Neural progenitor cell (in vitro differentiated cells): ENCODE results near the gene DYRK2. TPM values are rescaled to one million over a fixed set of nuclear protein-coding genes. Genes with fewer than 3 reads are reported as not detected.
"Not testable (repeated sequence)": the region's sequence is repeated elsewhere in the genome, so short reads cannot be mapped to it uniquely, and the experiment has no call there.

Experiments
- DNase-seq: peaks from one replicate; pipeline ENCODE4 v3.0.0-alpha.2; 2016; ENCODE audit warnings: low spot score
- H2AFZ ChIP-seq: fragments of 200-600 bp; sonication (generic); replicated peaks from 2 replicates; pipeline ENCODE4 v1.6.1; 2016; ENCODE audit warnings: antibody characterized with exemption
- H3F3A ChIP-seq: fragments of 200-600 bp; sonication (generic); 2 replicates; pipeline ENCODE4 v1.6.1; 2016; ENCODE audit warnings: antibody characterized with exemption, low read depth
- H3K27ac ChIP-seq: fragments of 200-600 bp; sonication (generic); 2 replicates; pipeline ENCODE4 v1.5.1; 2016; ENCODE audit warnings: mild to moderate bottlenecking
- H3K27me3 ChIP-seq: fragments of 200-600 bp; sonication (generic); 2 replicates; pipeline ENCODE4 v1.6.1; 2016; ENCODE audit warnings: mild to moderate bottlenecking, moderate library complexity
- H3K36me3 ChIP-seq: fragments of 200-600 bp; sonication (generic); 2 replicates; pipeline ENCODE4 v1.5.1; 2016
- H3K4me1 ChIP-seq: fragments of 200-600 bp; sonication (generic); 2 replicates; pipeline ENCODE4 v1.6.1; 2016; ENCODE audit warnings: mixed run types
- H3K4me2 ChIP-seq: fragments of 200-600 bp; sonication (generic); 2 replicates; pipeline ENCODE4 v1.6.1; 2016
- H3K4me3 ChIP-seq: fragments of 200-600 bp; sonication (generic); 2 replicates; pipeline ENCODE4 v1.5.1; 2016
- H3K79me2 ChIP-seq: fragments of 200-600 bp; sonication (generic); 2 replicates; pipeline ENCODE4 v1.6.1; 2016; ENCODE audit warnings: low read depth
- H3K9ac ChIP-seq: fragments of 200-600 bp; sonication (generic); 2 replicates; pipeline ENCODE4 v1.6.1; 2016
- H3K9me3 ChIP-seq: fragments of 200-600 bp; sonication (generic); 2 replicates; pipeline ENCODE4 v1.5.1; 2016; ENCODE audit warnings: low read depth
- H4K20me1 ChIP-seq: fragments of 200-600 bp; sonication (generic); 2 replicates; pipeline ENCODE4 v1.6.1; 2016; ENCODE audit warnings: low read depth
- H3K27ac Mint-ChIP-seq: 3 replicates; pipeline ENCODE4 v1.8.0; 2021; ENCODE audit warnings: mixed read lengths
- H3K27me3 Mint-ChIP-seq: 2 replicates; pipeline ENCODE4 v1.8.0; 2022; ENCODE audit warnings: low read depth, mild to moderate bottlenecking, inconsistent platforms, moderate library complexity, mixed read lengths; ENCODE audit not compliant: insufficient read depth
- H3K36me3 Mint-ChIP-seq: 3 replicates; pipeline ENCODE4 v1.8.0; 2021; ENCODE audit warnings: mixed read lengths
- H3K4me1 Mint-ChIP-seq: 3 replicates; pipeline ENCODE4 v1.8.0; 2021; ENCODE audit warnings: mixed read lengths
- H3K4me3 Mint-ChIP-seq: 3 replicates; pipeline ENCODE4 v1.8.0; 2021; ENCODE audit warnings: mild to moderate bottlenecking, moderate library complexity, mixed read lengths
- H3K9me3 Mint-ChIP-seq: 3 replicates; pipeline ENCODE4 v1.8.0; 2020; ENCODE audit warnings: mixed read lengths
- EZH2 ChIP-seq: fragments of 200-600 bp; sonication (generic); IDR thresholded peaks from 2 replicates; pipeline ENCODE4 v1.6.1; 2017; ENCODE audit warnings: antibody characterized with exemption, mild to moderate bottlenecking, moderate library complexity
- EZH2phosphoT487 ChIP-seq: fragments of 200-600 bp; sonication (generic); IDR thresholded peaks from 2 replicates; pipeline ENCODE4 v1.6.1; 2017; ENCODE audit warnings: antibody characterized with exemption
- total RNA-seq: library from RNA; depleted of rRNA; stranded (reverse); fragments of >200 nt; gene quantifications from 2 replicates; pipeline ENCODE4 v1.2.3, GENCODE V29; 2015; ENCODE audit warnings: low replicate concordance
- TF ChIP-seq, protein P1 (sequence below): fragments of 200-600 bp; sonication (generic); IDR thresholded peaks from 2 replicates; pipeline ENCODE4 v1.5.1; 2017; ENCODE audit warnings: antibody characterized with exemption, mild to moderate bottlenecking

The DYRK2 gene
- total RNA-seq, 1 donor from 2014 or later: 29.6 TPM

DNA sequence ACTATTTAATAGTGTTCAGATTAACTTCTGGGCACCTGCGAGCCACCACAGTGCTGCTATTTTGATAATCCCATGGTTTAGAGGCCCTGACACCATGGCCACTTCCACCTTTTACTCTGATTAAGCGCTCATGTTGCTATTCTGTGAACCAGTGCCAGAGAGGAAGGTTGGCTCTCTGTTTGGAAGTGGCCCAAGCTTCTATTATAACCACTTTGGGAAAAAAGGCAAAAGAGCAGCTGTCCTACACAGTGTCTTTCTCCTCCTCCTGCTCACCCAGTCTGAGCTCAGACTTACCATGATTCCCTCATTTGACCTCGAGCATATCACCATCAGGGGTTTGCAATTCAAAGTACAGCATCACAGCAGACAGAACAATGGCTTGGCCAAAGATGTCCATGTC is 23.3 kb downstream of the DYRK2 start:
- Mint-ChIP-seq H3K9me3 (peaks cover 28% of the 10 kb centered on the region), H3K27me3 (peaks cover 2% of the 10 kb centered on the region), H3K4me3 (no peak overlapping the region), H3K4me1 (no peaks in the 10 kb centered on the region), H3K36me3 (peaks cover 20% of the 10 kb centered on the region), H3K27ac (no peak overlapping the region)
- Histone ChIP-seq H3K4me2 (no peak overlapping the region), H3K4me3 (no peak overlapping the region), H3K9me3 (no peaks in the 10 kb centered on the region), H3K79me2 (no peaks in the 10 kb centered on the region), H3K27ac (no peak overlapping the region), H4K20me1 (no peaks in the 10 kb centered on the region), H2AFZ (no peak overlapping the region), H3K27me3 (no peaks in the 10 kb centered on the region), H3K36me3 (no peaks in the 10 kb centered on the region), H3K9ac (no peak overlapping the region), H3F3A (no peaks in the 10 kb centered on the region), H3K4me1 (no peaks in the 10 kb centered on the region)
- no peak for TF ChIP-seq EZH2phosphoT487
- TF ChIP-seq, protein P1, sequence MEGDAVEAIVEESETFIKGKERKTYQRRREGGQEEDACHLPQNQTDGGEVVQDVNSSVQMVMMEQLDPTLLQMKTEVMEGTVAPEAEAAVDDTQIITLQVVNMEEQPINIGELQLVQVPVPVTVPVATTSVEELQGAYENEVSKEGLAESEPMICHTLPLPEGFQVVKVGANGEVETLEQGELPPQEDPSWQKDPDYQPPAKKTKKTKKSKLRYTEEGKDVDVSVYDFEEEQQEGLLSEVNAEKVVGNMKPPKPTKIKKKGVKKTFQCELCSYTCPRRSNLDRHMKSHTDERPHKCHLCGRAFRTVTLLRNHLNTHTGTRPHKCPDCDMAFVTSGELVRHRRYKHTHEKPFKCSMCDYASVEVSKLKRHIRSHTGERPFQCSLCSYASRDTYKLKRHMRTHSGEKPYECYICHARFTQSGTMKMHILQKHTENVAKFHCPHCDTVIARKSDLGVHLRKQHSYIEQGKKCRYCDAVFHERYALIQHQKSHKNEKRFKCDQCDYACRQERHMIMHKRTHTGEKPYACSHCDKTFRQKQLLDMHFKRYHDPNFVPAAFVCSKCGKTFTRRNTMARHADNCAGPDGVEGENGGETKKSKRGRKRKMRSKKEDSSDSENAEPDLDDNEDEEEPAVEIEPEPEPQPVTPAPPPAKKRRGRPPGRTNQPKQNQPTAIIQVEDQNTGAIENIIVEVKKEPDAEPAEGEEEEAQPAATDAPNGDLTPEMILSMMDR: no peak
- no peak for TF ChIP-seq EZH2
- no peak for DNase-seq

DNA sequence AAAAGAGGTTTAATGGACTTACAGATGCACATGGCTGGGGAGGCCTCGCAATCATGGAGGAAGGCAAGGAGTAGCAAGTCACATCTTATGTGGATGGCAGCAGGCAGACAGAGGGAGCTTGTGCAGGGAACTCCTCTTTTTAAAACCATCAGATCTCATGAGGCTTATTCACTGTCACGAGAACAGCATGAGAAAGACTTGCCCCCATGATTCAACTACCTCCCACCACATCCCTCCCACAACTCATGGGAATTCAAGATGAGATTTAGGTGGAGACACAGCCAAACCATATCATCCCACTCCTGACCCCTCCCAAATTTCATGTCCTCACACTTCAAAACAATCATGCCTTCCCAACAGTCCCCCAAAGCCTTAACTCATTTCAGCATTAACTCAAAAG is 24.0 kb downstream of the DYRK2 start:
- H3K4me3 Mint-ChIP-seq, H3K9ac ChIP-seq, H2AFZ ChIP-seq, H3K4me3 ChIP-seq, H3K4me1 ChIP-seq, H3K27me3 Mint-ChIP-seq, H3K27me3 ChIP-seq, H3K4me1 Mint-ChIP-seq, H3F3A ChIP-seq, H3K36me3 ChIP-seq, H4K20me1 ChIP-seq, H3K9me3 ChIP-seq, H3K27ac Mint-ChIP-seq, DNase-seq, H3K27ac ChIP-seq, H3K4me2 ChIP-seq, H3K79me2 ChIP-seq: not testable (repeated sequence)
- peaks cover 28% of the 10 kb centered on the region for H3K9me3 Mint-ChIP-seq
- H3K36me3 Mint-ChIP-seq: peaks cover 18% of the 10 kb centered on the region

DNA sequence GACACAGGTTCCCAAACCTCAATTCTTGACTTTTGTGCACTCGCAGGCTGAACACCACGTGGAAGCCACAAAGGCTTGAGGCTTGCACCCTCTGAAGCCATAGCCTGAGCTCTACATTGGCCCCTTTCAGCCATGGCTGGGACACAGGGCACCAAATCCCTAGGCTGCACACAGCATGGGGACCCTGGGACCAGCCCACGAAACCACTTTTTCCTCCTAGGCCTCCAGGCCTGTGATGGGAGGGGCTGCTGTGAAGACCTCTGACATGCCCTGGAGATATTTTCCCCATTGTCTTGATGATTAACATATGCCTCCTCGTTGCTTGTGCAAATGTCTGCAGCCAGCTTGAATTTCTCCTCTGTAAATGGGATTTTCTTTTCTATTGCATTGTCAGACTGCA is 25.0 kb downstream of the DYRK2 start:
- H3K4me2 ChIP-seq, H3K27me3 Mint-ChIP-seq, H3K9me3 ChIP-seq, H3K27ac ChIP-seq, H3K27ac Mint-ChIP-seq, H3K4me1 ChIP-seq, H3K4me3 ChIP-seq, DNase-seq, H3K27me3 ChIP-seq, H3K79me2 ChIP-seq, H3F3A ChIP-seq, H3K36me3 ChIP-seq, H3K9ac ChIP-seq, H3K4me1 Mint-ChIP-seq, H2AFZ ChIP-seq, H3K4me3 Mint-ChIP-seq, H4K20me1 ChIP-seq: not testable (repeated sequence)
- peaks cover 28% of the 10 kb centered on the region for H3K9me3 Mint-ChIP-seq
- H3K36me3 Mint-ChIP-seq: peaks cover 18% of the 10 kb centered on the region

DNA sequence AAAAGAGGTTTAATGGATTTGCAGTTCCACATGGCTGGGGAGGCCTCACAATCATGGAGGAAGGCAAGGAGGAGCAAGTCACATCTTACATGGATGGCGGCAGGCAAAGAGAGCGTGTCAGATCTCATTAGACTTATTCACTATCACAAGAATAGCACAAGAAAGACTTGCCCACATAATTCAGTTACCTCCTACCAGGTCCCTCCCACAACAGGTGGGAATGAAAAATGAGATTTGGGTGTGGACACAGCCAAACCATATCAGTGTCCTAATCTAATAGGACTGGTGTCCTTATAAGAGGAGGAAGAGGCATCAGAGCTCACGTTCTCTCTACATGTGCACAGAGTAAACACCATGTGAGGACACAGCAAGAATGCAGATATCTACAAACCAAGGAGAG is 25.9 kb downstream of the DYRK2 start:
- Mint-ChIP-seq H3K27me3 (peaks cover 4% of the 10 kb centered on the region), H3K9me3 (peaks cover 28% of the 10 kb centered on the region), H3K4me1 (no peaks in the 10 kb centered on the region), H3K36me3 (peaks cover 19% of the 10 kb centered on the region), H3K4me3 (no peak overlapping the region), H3K27ac (no peak overlapping the region)
- Histone ChIP-seq H3K4me3 (no peak overlapping the region), H3F3A (no peaks in the 10 kb centered on the region), H3K27me3 (no peaks in the 10 kb centered on the region), H3K27ac (no peak overlapping the region), H3K79me2 (no peaks in the 10 kb centered on the region), H3K36me3 (no peaks in the 10 kb centered on the region), H4K20me1 (no peaks in the 10 kb centered on the region), H3K9ac (no peak overlapping the region), H3K4me1 (no peaks in the 10 kb centered on the region), H2AFZ (no peak overlapping the region), H3K4me2 (no peak overlapping the region), H3K9me3 (no peaks in the 10 kb centered on the region)
- TF ChIP-seq, protein P1: no peak
- TF ChIP-seq EZH2phosphoT487: no peak
- DNase-seq: no peak
